HG02884 (cell line): Measurements from ENCODE around the gene COL4A3.
"Not testable (repeated sequence)": the region's sequence is repeated elsewhere in the genome, so short reads cannot be mapped to it uniquely, and the experiment has no call there.

Source experiments
- ATAC-seq: cut with Tn5 transposase; IDR thresholded peaks from one replicate; pipeline ENCODE4 v1.9.1; 2021; ENCODE audit warnings: mild to moderate bottlenecking, moderate library complexity; ENCODE audit not compliant: unreplicated experiment

COL4A3 gene

DNA sequence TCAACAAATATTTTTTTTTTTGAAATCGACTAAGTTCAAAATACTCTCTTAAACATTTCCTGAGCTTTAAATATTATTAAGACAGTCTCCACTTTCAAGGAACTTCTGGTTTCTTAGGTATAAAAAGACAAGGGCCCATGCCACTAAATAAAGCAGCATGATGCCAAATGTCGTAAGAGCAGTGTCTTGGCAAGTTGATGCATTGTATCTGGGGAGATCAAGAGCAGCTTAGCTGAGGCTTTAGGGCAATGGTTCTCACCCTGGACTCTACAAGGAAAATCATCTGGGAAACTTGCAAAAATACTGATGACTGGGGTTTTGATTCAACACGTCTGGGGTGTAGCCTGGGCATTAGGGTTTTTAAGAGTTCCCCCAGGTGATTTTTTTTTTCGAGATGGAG, 41.3 kb downstream of the COL4A3 start:
- ATAC-seq = no peak

- ATAC-seq = no peak
Observed at GRCh38 chr2:227206406-227206805, 42.0 kb downstream of the COL4A3 start.

DNA sequence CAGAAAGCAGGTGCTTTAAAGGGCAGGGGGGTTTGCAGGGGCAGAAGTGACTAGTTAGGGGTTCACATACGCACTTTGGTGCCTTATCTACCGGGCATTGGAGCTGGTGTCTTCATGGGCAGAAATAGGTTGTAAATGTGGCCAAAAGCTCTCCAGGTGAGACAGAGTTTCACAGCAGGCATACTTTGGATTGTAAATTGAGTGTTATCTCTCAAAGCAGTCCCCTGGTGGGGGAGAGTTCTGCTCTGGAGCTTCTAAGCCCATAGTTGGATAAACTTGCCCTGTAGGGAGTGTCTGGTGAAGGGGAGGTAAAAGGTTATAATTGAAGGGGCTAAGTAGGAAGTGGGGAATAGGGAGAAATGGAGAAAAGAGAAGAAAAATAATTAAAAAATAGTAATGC, 43.1 kb downstream of the COL4A3 start:
- no peak for ATAC-seq

GRCh38 chr2:227214622-227215041, 50.2 kb downstream of the COL4A3 start:
- no peak for ATAC-seq

DNA sequence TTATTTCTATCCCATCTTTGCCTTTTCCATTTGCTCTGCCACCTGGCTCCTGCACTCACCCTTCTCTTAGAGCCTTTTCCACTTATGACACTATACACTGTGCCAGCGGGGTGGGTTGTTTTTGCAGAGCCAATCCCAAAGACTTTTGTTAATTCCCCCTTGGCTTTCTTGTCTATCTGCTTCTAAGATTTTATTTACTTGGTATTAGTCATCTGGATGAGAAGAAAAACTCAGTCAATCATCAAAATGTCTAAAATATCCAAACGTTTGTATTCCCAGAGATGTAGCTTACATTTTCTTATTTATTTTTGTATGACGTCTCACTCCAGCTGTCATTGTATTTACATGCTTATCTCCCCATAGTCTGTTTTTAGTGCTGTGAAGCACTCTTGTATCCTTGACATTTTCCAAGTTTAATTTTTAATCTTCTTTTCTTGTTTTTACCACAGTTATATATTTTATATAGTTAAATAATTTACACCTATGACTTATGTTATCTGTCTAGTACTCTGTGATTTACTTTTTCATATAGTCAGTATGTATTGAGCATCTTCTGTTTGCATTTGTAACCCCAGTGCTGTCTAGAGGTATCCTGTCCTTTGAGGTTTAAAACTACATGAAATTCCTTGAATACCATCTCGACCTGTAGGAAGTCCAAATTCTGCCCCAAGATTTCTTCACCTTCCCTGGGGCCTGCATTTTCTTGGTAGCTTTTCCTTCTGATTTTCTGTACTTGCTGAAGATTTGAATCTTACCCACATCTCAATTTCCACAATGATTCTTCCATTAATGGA, 55.1 kb downstream of the COL4A3 start:
- ATAC-seq = no peak

DNA sequence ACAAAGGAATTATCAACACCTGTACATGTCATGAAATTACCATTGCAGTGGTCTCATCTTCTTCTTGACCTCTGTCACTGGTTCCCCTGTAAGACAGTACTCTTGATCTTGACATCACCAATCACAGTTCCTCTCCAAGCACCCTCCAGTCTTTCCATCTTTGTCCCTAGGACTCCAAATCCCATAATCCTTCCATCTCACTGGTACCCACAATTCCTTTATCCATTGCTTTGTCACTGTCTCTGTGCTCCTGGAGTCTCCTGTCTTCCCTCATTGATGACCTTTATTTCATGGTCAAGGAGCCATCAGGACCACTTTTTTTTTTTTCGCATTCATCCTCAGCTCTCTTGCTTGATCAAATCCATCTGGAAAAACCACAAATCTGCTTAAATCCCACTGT, 56.7 kb downstream of the COL4A3 start:
- ATAC-seq = no peak

- ATAC-seq = no peak
Observed at GRCh38 chr2:227222292-227222691, 57.9 kb downstream of the COL4A3 start.

DNA sequence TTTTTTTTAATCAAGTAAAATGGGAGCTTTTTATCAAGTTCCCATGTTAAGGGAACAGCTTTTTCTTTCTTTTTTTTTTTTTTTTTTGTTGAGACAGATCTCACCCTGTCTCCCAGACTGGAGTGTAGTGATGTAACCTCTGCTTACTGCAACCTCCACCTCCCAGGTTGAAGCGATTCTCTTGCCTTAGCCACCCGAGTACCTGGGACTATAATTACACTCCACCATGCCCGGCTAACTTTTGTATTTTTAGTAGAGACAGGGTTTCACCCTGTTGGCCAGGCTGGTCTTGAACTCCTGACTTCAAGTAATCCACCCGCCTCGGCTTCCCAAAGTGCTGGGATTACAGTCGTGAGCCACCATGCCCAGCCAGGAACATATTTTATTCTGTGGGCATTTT, 61.2 kb downstream of the COL4A3 start:
- not testable (repeated sequence) for ATAC-seq

- no peak for ATAC-seq
Observed at GRCh38 chr2:227228061-227228667, 63.7 kb downstream of the COL4A3 start.

DNA sequence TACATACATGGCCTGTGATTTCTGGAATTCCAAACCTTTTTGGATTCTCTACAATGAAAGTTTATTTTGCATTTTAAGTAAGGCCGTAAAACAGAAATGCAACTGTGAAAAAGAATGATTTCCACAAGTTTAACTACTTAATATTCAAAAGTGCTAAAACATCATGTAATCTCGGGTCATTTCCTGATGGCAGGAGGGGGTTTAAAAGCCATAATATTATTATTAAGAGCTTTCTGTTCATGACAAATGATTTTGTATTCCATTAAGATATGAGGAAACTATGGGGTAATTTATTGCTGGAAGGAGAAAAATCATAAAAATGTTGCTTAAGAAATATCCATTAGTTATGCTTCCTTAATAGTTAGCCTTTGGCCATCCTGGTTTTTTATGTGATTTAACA, 65.7 kb downstream of the COL4A3 start:
- no peak for ATAC-seq

GRCh38 chr2:227234429-227234828, 70.0 kb downstream of the COL4A3 start:
- ATAC-seq = no peak

DNA sequence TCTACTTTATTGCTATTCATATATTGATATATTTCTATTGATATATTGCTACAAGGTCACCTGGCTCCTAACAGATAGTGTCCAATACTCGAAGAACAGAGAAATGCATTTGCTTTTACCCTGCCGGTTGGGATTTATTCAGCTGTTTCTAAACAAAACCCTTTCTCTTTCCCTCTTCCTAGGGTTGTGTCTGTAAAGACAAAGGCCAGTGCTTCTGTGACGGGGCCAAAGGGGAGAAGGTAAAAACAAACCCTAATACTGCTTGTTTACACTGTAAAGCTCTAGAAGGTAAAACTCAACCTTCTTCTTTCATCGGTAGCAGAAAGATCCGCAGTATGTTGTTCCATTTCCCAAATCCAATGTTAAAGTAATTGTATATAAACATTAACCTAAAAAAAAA, 73.4 kb downstream of the COL4A3 start:
- no peak for ATAC-seq

- ATAC-seq = no peak
Observed at GRCh38 chr2:227238238-227239237, 74.1 kb downstream of the COL4A3 start.

GRCh38 chr2:227241005-227241404, 76.6 kb downstream of the COL4A3 start:
- ATAC-seq = no peak

GRCh38 chr2:227248876-227249275, 84.5 kb downstream of the COL4A3 start:
- ATAC-seq = no peak

GRCh38 chr2:227252831-227253230, 88.4 kb downstream of the COL4A3 start:
- ATAC-seq = no peak

DNA sequence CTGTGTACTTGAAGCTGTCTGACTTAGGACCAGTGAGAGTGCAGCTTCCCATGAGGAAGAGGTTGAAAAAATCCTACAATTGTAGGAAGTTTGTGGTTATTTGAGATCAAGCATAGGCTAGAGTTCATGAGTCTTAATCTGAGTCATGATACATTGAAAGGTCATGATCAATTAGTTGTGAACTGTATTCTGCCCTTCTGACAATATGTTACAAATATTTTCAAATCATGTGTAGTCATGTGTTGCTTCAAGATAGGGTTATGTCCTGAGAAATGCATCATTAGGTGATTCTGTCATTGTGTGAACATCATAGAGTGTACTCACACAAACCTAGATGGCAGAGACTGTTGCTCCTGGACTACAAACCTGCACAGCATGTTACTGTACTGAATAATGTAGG, 92.2 kb downstream of the COL4A3 start:
- no peak for ATAC-seq

- ATAC-seq = no peak
Observed at GRCh38 chr2:227257820-227258219, 93.4 kb downstream of the COL4A3 start.

GRCh38 chr2:227260041-227260440, 95.6 kb downstream of the COL4A3 start:
- ATAC-seq = no peak

GRCh38 chr2:227267410-227268115, 103.1 kb downstream of the COL4A3 start:
- no peak for ATAC-seq

GRCh38 chr2:227280895-227281294, 116.5 kb downstream of the COL4A3 start:
- no peak for ATAC-seq
